Measurements from ENCODE around the gene MRPS7. TPM values are rescaled to one million over a fixed set of nuclear protein-coding genes. Genes with fewer than 3 reads are reported as not detected.

MRPS7 gene
- total RNA-seq, 1 experiment from 2014 or later: 73.9 TPM

DNA sequence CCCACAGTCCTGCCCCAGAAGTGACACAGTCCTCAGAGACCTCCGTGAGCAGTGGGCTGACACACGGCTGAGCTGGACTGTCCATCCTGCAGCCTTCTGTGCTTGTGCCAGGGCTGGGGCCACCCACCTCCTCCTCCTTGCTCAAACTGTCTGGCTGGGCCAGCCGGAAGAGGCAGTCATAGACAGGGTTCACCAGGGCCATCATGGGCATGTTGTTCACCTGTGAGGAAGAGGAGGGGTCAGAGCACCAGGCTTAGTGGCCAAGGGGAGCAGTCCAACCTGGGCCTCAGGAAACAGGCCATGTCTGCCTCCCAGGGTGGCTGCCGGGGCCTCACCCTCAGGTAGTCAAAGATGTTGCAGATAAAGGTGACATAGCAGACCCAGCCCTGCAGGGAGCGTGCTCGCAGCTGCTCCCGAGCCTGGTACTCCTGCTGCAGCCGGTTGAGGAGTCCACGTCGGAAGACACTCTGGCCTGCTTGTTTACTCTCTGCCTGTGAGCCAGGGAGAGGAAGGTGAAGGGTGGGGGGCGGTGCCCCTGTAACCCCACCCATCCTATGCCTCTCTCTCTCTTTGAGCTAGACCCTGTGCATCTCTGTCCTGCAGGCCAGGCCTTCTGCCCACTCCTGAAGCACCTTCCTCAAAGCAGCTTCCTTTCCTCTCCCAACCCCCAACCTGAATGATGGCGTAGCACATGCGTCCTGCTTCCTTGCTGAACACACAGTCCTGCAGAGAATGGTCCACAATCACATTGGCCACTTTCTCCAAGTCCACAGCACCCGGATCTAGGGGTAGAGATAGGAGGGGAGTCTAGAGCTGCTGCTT is 5.9 kb downstream of the MRPS7 start:
- DNase-seq (ENCODE audit: unreplicated experiment): no peak
- BruUV-seq (replicated peaks): no TSS peak
- Mint-ChIP-seq H3K4me1 (ENCODE audit: insufficient read depth, unreplicated experiment) (peaks cover 20% of the 10 kb centered on the region), H3K27ac (ENCODE audit: low read depth, unreplicated experiment) (no peak overlapping the region), H3K27me3 (ENCODE audit: insufficient read depth, unreplicated experiment) (no peaks in the 10 kb centered on the region), H3K9me3 (ENCODE audit: unreplicated experiment) (no peaks in the 10 kb centered on the region), H3K4me3 (ENCODE audit: unreplicated experiment) (no peak overlapping the region), H3K36me3 (ENCODE audit: insufficient read depth, unreplicated experiment) (peaks cover 47% of the 10 kb centered on the region)
- intact Hi-C loops (cut with micrococcal nuclease): no loop called here
- TF ChIP-seq, protein P1, sequence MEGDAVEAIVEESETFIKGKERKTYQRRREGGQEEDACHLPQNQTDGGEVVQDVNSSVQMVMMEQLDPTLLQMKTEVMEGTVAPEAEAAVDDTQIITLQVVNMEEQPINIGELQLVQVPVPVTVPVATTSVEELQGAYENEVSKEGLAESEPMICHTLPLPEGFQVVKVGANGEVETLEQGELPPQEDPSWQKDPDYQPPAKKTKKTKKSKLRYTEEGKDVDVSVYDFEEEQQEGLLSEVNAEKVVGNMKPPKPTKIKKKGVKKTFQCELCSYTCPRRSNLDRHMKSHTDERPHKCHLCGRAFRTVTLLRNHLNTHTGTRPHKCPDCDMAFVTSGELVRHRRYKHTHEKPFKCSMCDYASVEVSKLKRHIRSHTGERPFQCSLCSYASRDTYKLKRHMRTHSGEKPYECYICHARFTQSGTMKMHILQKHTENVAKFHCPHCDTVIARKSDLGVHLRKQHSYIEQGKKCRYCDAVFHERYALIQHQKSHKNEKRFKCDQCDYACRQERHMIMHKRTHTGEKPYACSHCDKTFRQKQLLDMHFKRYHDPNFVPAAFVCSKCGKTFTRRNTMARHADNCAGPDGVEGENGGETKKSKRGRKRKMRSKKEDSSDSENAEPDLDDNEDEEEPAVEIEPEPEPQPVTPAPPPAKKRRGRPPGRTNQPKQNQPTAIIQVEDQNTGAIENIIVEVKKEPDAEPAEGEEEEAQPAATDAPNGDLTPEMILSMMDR (IDR thresholded peaks at IDR 0.05; ENCODE audit: unreplicated experiment): no peak
- ChIA-PET CTCF (interaction anchor here (0.5 kb wide), 1 partner anchor 258 kb away, joined by 3 read pairs; the partner anchor contains the start of gene LLGL2), POLR2A (interaction anchor here (1.1 to 4.8 kb wide), 5 partner anchors 10 to 143 kb away, joined by 3 to 96 read pairs (median 4); partner anchors contain the start of gene SLC25A19)

- peak overlapping the region; percentile 76 for H3K4me3 Mint-ChIP-seq (ENCODE audit: unreplicated experiment)
- intact Hi-C loops (cut with micrococcal nuclease): loop anchor here (1.0 to 2.0 kb wide), 2 partner anchors 134 to 143 kb away; no protein-coding TSS in a partner anchor
- BruUV-seq (replicated peaks): no TSS peak
- H3K36me3 Mint-ChIP-seq (ENCODE audit: insufficient read depth, unreplicated experiment): peaks cover 36% of the 10 kb centered on the region
- TF ChIP-seq, protein P1 (IDR thresholded peaks at IDR 0.05; ENCODE audit: unreplicated experiment): no peak
- DNase-seq (ENCODE audit: unreplicated experiment): no peak
- ChIA-PET POLR2A (interaction anchor here (0.6 to 6.8 kb wide), 21 partner anchors 8 to 525 kb away, joined by 3 to 142 read pairs (median 5); partner anchors contain the start of genes GGA3, GRB2, MRPS7 and NUP85), CTCF (interaction anchor here (0.6 to 3.0 kb wide), 12 partner anchors 9 to 356 kb away, joined by 3 to 38 read pairs (median 4); partner anchors contain the start of genes GGA3, MRPS7 and SLC25A19)
- H3K4me1 Mint-ChIP-seq (ENCODE audit: insufficient read depth, unreplicated experiment): peaks cover 23% of the 10 kb centered on the region
- peak overlapping the region; percentile 63 for H3K27ac Mint-ChIP-seq (ENCODE audit: low read depth, unreplicated experiment)
- H3K9me3 Mint-ChIP-seq (ENCODE audit: unreplicated experiment): no peaks in the 10 kb centered on the region
- H3K27me3 Mint-ChIP-seq (ENCODE audit: insufficient read depth, unreplicated experiment): no peaks in the 10 kb centered on the region
Measured at GRCh38 chr17:75269844-75270217, 8.2 kb downstream of the MRPS7 start.

GRCh38 chr17:75270218-75270965 is 8.7 kb downstream of the MRPS7 start:
- peak; percentile 81 for DNase-seq (ENCODE audit: unreplicated experiment)
- TF ChIP-seq, protein P1 (IDR thresholded peaks at IDR 0.05; ENCODE audit: unreplicated experiment): peak; percentile 37
- intact Hi-C loops (cut with micrococcal nuclease): loop anchor here (1.0 to 2.0 kb wide), 2 partner anchors 134 to 142 kb away; no protein-coding TSS in a partner anchor
- Mint-ChIP-seq H3K9me3 (ENCODE audit: unreplicated experiment) (no peaks in the 10 kb centered on the region), H3K27ac (ENCODE audit: low read depth, unreplicated experiment) (peak overlapping the region; percentile 63), H3K4me3 (ENCODE audit: unreplicated experiment) (peak overlapping the region; percentile 76), H3K27me3 (ENCODE audit: insufficient read depth, unreplicated experiment) (no peaks in the 10 kb centered on the region), H3K36me3 (ENCODE audit: insufficient read depth, unreplicated experiment) (peaks cover 34% of the 10 kb centered on the region), H3K4me1 (ENCODE audit: insufficient read depth, unreplicated experiment) (peaks cover 23% of the 10 kb centered on the region)
- ChIA-PET CTCF (interaction anchor here (0.5 to 3.0 kb wide), 25 partner anchors 8 to 605 kb away, joined by 3 to 38 read pairs (median 4); partner anchors contain the start of genes GGA3, MRPS7 and SLC25A19), POLR2A (interaction anchor here (0.6 to 6.8 kb wide), 28 partner anchors 8 to 524 kb away, joined by 3 to 142 read pairs (median 4); partner anchors contain the start of genes FDXR, GGA3, GRB2 and JPT1)
- no TSS peak for BruUV-seq (replicated peaks)

Data from MCF 10A (cell line).